GM12872 (cell line): ENCODE measurements around the gene FERMT3.

Source experiments
- CTCF ChIP-seq: IDR thresholded peaks from 3 replicates; pipeline ENCODE4 v1.5.1; 2011; ENCODE audit warnings: low read depth, mild to moderate bottlenecking, low read length, moderate library complexity; ENCODE audit not compliant: insufficient read depth

Gene FERMT3

DNA sequence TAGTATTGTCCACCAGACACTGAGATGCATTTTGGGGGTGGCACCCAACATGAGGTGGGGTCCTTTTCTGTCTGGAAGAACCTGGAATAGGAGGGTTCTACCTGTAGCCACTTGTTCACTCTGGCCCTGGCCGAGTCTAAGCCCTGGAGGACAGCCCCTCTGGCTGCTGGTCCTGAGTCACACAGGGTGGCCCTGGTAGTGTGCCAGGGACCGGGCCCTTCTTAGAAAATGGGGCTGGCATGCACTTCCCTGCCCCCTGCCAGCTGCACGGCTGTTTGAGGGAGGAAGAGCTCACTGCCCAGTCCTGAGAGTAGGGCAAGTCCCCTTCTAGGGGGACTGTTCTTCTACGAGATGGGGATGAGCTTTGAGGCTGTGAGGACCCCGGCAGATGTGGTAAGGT, 47.0 kb downstream of the FERMT3 start:
- TF ChIP-seq CTCF: no peak

DNA sequence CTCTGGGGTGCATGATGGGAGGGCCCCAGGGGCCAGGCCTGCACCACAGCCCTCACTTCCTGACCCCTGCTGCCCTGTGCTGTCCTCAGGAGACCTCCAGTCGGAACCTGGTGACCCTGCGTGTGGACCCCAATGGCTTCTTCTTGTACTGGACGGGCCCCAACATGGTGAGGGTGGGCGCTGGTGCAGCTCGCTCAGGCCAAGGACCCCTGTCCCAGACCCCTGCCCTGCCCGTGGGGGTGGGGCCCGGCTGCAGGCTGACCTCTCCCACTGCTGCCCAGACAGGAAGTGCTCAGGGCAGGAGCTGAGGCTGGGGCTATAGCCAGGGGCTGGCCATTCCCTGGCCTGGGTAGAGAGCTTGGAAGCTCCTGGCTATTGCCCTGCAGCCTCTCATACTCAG, 47.8 kb downstream of the FERMT3 start:
- no peak for TF ChIP-seq CTCF

- no peak for TF ChIP-seq CTCF
These were observed 48.9 kb downstream of the FERMT3 start for GRCh38 chr11:64255135-64256128.

GRCh38 chr11:64256300-64256699, 49.8 kb downstream of the FERMT3 start:
- TF ChIP-seq CTCF: no peak

GRCh38 chr11:64258356-64258755, 51.8 kb downstream of the FERMT3 start:
- no peak for TF ChIP-seq CTCF

- TF ChIP-seq CTCF: no peak
These were observed 52.5 kb downstream of the FERMT3 start for GRCh38 chr11:64258946-64259532.

DNA sequence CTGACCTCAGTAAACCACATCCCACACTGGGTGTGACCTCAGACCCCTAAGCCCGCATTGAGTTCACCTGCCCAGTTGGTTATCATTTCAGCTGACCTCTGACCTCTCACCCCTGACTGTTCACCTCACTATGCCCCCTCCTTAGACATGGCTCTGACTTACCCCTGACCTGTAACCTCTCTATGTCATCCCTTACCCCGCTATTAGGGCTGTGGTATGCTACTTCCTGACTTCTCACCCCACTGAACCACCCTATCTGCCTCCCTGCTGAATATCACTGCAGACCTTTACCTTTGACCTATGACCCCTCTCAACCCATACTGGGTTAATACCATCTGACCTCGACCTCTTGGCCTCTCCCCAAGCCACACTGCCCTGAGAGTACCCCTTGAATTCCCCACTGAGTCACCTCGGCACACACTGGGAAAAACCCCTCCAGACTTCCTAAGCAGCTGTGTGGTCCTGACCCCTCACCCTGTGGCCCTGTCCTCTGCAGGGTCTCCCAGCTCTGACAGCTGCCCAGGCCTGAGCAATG, 53.1 kb downstream of the FERMT3 start:
- TF ChIP-seq CTCF: no peak
